ENCODE results near the gene PLAU. TPM values are rescaled to one million over a fixed set of nuclear protein-coding genes. Genes with fewer than 3 reads are reported as not detected.

Gene PLAU
- total and polyA plus RNA-seq, 2 of the 4 experiments (the other 2 are of a cell fraction) = 123 to 283 TPM

- 0% methylated on average over 2 of the region's 10 CpGs; no CpG with 5 or more reads in 1 of the 2 experiments for WGBS, 2 experiments (ENCODE audit: extremely low coverage in 2 of 2, insufficient read length in 1 of 2)
- peak overlapping the region; percentile 97 for H2BK5ac ChIP-seq (ENCODE audit: low read depth, low read length, poor library complexity, severe bottlenecking)
- no peaks in the 10 kb centered on the region for H3K27me3 ChIP-seq (ENCODE audit: control insufficient read depth, insufficient read depth, low read length)
- dilution Hi-C loops (cut with HindIII; ENCODE audit: low sequenced_read_pairs, unreplicated experiment) = no loop called here
- H3K4ac ChIP-seq (ENCODE audit: low read depth, low read length) = peak overlapping the region; percentile 94
- no peaks in the 10 kb centered on the region for H3K9me3 ChIP-seq (ENCODE audit: control insufficient read depth, insufficient read depth, low read length)
- H3K9ac ChIP-seq (ENCODE audit: low read depth, low read length) = peak overlapping the region; percentile 31
- ATAC-seq (ENCODE audit: low read depth) = peak; percentile 24
- H3K23ac ChIP-seq (ENCODE audit: low read depth, low read length) = peak overlapping the region; percentile 96
- peak overlapping the region; percentile 98 for H2BK120ac ChIP-seq (ENCODE audit: low read depth, low read length)
- ChIA-PET POLR2A (ENCODE audit: unreplicated experiment) (interaction anchor here (0.7 to 1.0 kb wide), 2 partner anchors 10 to 21 kb away, joined by 3 to 5 read pairs; no protein-coding TSS in a partner anchor), CTCF (interaction anchor here (0.6 to 1.1 kb wide), 2 partner anchors 31 to 192 kb away, joined by 4 to 5 read pairs; no protein-coding TSS in a partner anchor)
- no peak overlapping the region for H3K4me3 ChIP-seq (ENCODE audit: insufficient read depth, low read depth, low read length)
- peak overlapping the region; percentile 87 for H3K56ac ChIP-seq (ENCODE audit: extremely low read depth, insufficient read depth, low read length)
- peak overlapping the region; percentile 96 for H3K14ac ChIP-seq (replicated peaks; ENCODE audit: low read depth, low read length)
- intact Hi-C loops (cut with micrococcal nuclease) = loop anchor here (5.0 kb wide), 2 partner anchors 88 to 173 kb away; partner anchors contain the start of gene VCL
- peaks cover 17 to 51% of the 10 kb centered on the region in 2 experiments for H3K79me1 ChIP-seq (ENCODE audit: low read depth in 1 of 2, low read length in 2 of 2)
- peak overlapping the region; percentile 72; the same call in 2 of the 3 replicates for H2BK15ac ChIP-seq (ENCODE audit: low read depth, low read length)
- H2BK20ac ChIP-seq (ENCODE audit: low read depth, low read length) = peak overlapping the region; percentile 95
- peaks cover 36% of the 10 kb centered on the region for H3K9me1 ChIP-seq (ENCODE audit: insufficient read depth, low read length)
- H2AFZ ChIP-seq (replicated peaks; ENCODE audit: low read length, poor library complexity) = peak overlapping the region; percentile 52
- peak; percentile 100 for DNase-seq
- peak overlapping the region; percentile 76 for H4K5ac ChIP-seq (ENCODE audit: low read depth, low read length)
- peak overlapping the region; percentile 98 for H4K91ac ChIP-seq (ENCODE audit: insufficient read depth, low read depth, low read length)
- H2AK9ac ChIP-seq (replicated peaks; ENCODE audit: low read depth, low read length, poor library complexity) = no peak overlapping the region
- peaks cover 22% of the 10 kb centered on the region for H3K36me3 ChIP-seq (ENCODE audit: control insufficient read depth, insufficient read depth, low read length)
- peak overlapping the region; percentile 84 for H3K18ac ChIP-seq (ENCODE audit: low read depth, low read length)
- H2AK5ac ChIP-seq (ENCODE audit: low read depth, low read length) = peak overlapping the region; percentile 93
- H3K27ac ChIP-seq (ENCODE audit: insufficient read depth, low read length) = peak overlapping the region; percentile 91
- H4K8ac ChIP-seq (ENCODE audit: low read depth in 2 of 2, low read length in 2 of 2) = peak overlapping the region; percentile 85 to 94
- in situ Hi-C loops (cut with MboI; ENCODE audit: low sequenced_read_pairs) = no loop called here
- BruUV-seq (replicated peaks) = no TSS peak
- peaks cover 38% of the 10 kb centered on the region for H3K4me1 ChIP-seq (ENCODE audit: control insufficient read depth, insufficient read depth, low read length)
- H4K20me1 ChIP-seq (ENCODE audit: insufficient read depth, low read length) = peaks cover 30% of the 10 kb centered on the region
- H3K4me2 ChIP-seq (ENCODE audit: low read depth, low read length) = peak overlapping the region; percentile 51
- TF ChIP-seq ELK1 (IDR thresholded peaks at IDR 0.05; ENCODE audit: borderline replicate concordance, low read depth, low read length) (no peak), NFE2L2 (IDR thresholded peaks at IDR 0.05; ENCODE audit: low read depth, low read length) (peak; percentile 48; the same call in 1 of the 2 replicates), MAFK (IDR thresholded peaks at IDR 0.05; ENCODE audit: low read depth, low read length) (0 out of 2 replicates have a peak, but pooled peaks have one; percentile 2), RAD21 (IDR thresholded peaks at IDR 0.05; ENCODE audit: low read length) (peak; percentile 26), POLR2A (IDR thresholded peaks at IDR 0.05; ENCODE audit: low read depth, low read length) (peak; percentile 85), RCOR1 (IDR thresholded peaks at IDR 0.05; ENCODE audit: insufficient replicate concordance, low read length) (peak; percentile 97), CHD1 (IDR thresholded peaks at IDR 0.05; ENCODE audit: low read depth, low read length) (no peak; the same call in 1 of the 2 replicates), CTCF (conservative IDR thresholded peaks at IDR 0.05; ENCODE audit: low read depth, low read length) (no peak), USF2 (IDR thresholded peaks at IDR 0.05; ENCODE audit: low read depth, low read length) (peak; percentile 52), BHLHE40 (IDR thresholded peaks at IDR 0.05; ENCODE audit: low read depth, low read length) (peak; percentile 99), FOS (IDR thresholded peaks at IDR 0.05; ENCODE audit: low read depth, low read length) (peak; percentile 95), SMC3 (IDR thresholded peaks at IDR 0.05; ENCODE audit: low read depth, low read length) (0 out of 2 replicates have a peak, but pooled peaks have one; percentile 6), MAZ (IDR thresholded peaks at IDR 0.05; ENCODE audit: borderline replicate concordance, low read depth, low read length) (peak; percentile 13; the same call in 1 of the 2 replicates), RFX5 (IDR thresholded peaks at IDR 0.05; ENCODE audit: low read depth, low read length) (no peak)
Observed at GRCh38 chr10:73908853-73909539, 1.9 kb upstream of the PLAU start.
